GM18858 (cell line): ENCODE measurements around the gene MRPL34.

Experiments used
- ATAC-seq: cut with Tn5 transposase; IDR thresholded peaks from one replicate; pipeline ENCODE4 v1.9.1; 2021; ENCODE audit not compliant: unreplicated experiment

Gene MRPL34

DNA sequence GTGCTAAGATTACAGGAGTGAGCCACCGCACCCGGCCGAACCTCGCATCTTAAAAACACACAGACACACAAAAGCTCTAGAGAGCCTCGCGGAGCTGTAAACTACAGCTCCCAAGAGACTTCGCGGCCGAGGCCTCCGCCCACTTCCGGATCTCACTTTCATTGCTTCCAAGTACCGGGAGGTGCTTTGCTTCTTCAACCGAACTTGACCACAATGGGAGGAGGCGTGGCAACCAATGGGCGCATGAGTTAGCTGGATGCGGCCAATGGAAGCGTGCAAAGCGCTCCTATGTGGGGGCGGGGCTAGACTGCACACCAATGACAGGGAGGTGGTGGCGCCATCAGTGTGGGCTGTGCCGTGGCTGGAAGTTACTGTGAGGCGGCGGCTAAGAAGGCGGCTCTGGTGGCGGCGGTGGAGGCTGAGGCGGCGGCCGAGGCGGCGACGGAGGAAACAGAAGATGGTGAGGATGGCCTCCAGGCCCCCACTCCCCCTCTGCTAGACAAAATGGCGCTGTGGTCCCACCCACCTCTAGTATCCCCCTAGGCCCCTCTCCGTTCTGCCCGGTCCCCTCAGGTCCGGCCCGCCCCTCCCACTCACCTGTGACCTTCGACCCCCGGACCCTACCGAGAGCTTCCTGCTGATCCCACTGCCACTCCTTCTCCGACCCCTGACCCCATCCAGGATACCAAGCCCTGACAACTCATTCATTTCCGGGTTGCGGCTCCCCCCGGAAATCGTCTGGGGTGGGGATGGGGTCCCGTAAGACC is 3.7 kb downstream of the MRPL34 start, which contains the start of gene DDA1:
Gene DDA1, plus strand, starts transcription at position 366 of the 767 bp plus-strand sequence. Its CDS starts 92 bp downstream, at position 458.
- peak; percentile 37 for ATAC-seq

GRCh38 chr19:17309965-17310461 is 4.3 kb downstream of the MRPL34 start:
- no peak for ATAC-seq

GRCh38 chr19:17311455-17312188 is 6.0 kb downstream of the MRPL34 start:
- ATAC-seq, result no peak

GRCh38 chr19:17312189-17313113 is 6.8 kb downstream of the MRPL34 start:
- no peak for ATAC-seq

DNA sequence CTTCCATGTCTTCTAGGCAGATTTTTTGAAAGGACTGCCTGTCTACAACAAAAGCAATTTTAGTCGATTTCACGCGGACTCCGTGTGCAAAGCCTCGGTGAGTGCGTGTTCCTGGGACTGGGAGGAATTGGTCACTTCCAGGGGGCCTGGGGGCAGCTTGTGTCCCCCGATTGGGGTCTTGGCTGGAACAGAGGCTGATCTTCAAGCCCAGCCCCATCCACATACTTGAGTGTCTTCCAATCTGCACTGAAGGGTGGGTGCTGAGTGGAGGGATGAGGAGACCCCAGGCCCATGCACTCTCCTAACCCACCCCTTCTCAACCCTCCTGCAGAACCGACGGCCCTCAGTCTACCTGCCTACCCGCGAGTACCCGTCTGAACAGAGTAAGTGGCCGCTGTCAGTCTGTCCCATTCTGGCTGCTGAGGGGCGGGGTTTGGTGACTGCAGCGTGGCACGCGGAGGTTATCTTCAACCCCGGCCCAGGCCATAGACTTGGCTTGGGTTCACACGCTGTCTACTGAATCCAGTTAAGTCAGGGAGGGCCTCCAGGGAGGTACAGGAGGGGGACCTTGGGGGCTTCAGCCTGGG is 8.4 kb downstream of the MRPL34 start:
- no peak for ATAC-seq

GRCh38 chr19:17318966-17319365 is 13.3 kb downstream of the MRPL34 start:
- no peak for ATAC-seq

GRCh38 chr19:17319473-17320238 is 14.0 kb downstream of the MRPL34 start:
- ATAC-seq, result no peak

GRCh38 chr19:17320435-17320834 is 14.8 kb downstream of the MRPL34 start:
- ATAC-seq, result no peak

DNA sequence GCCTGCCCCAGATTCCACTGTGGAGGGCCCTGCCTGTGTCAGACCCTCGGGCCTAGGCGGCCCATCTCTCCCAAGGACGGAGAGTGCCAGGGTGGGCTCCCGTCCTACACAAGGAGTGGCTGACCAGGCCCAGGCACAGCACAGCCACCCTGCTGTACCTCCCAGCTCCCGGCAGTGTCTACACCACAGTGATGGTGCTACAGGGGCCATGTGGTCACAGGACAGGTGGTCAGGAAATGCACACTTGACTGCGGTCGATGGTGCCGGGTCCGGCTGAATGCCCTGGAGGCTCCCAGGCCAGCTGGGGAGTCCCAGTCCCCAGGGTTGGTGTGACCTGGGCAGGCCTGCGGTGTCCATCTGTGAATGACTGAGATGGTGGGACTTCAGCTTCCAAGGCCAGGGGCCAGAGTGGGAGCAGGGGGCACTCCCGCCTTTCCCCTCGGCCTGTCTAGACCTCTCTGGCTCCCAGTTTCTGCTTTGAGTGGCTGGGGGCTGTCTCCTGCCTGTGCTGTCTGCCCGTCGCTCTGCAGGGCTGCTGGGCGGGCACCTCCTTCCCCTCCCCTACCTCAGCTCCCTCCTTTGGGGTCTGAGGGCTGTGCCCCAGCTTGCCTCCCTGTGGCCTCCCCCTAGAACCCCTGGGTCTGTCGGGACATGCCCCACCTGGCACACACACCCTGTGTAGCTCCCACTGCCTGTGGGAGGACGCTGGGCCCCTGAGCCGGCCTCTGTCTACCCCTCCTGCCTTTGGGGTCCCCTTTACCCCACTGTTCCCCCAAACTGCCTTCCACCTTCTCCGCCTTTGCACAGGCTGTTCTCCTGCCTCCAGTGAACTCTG is 16.2 kb downstream of the MRPL34 start:
- no peak for ATAC-seq

- ATAC-seq, result no peak
Observed at GRCh38 chr19:17322854-17323253, 17.2 kb downstream of the MRPL34 start.

GRCh38 chr19:17323300-17323963 is 17.8 kb downstream of the MRPL34 start:
- no peak for ATAC-seq

GRCh38 chr19:17323964-17324332 is 18.3 kb downstream of the MRPL34 start:
- no peak for ATAC-seq

GRCh38 chr19:17324357-17325114 is 18.9 kb downstream of the MRPL34 start:
- no peak for ATAC-seq

- ATAC-seq, result no peak
Observed at GRCh38 chr19:17325133-17325532, 19.5 kb downstream of the MRPL34 start.

DNA sequence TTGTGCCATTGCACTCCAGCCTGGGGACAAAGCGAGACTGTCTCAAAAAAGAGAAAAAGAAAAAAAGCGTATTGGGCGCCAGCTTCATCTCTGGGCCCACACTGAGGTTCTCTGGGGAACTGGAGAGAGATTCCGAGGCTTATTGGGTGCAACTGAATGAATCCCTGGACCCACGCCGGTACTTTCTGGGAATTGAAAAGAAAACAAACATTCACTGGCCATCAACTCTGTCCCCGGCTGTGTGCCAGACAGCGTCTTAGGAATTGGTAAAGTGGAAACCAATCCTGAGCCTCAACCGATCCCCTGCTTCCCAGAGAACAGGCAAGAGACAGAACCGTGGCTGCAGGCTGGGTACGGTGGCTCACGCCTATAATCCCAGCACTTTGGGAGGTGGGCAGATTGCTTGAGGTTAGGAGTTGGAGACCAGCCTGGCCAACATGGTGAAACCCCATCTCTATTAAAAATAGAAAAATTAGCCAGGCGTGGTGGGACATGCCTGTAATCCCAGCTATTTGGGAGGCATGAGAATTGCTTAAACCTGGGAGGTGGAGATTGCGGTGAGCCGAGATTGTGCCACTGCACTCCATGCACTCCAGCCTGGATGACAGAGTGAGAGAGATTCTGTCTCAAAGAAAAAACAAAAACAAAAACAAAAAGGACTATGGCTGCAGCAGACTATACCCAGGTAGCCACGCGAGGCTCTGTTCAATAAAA is 20.4 kb downstream of the MRPL34 start:
- ATAC-seq, result no peak

DNA sequence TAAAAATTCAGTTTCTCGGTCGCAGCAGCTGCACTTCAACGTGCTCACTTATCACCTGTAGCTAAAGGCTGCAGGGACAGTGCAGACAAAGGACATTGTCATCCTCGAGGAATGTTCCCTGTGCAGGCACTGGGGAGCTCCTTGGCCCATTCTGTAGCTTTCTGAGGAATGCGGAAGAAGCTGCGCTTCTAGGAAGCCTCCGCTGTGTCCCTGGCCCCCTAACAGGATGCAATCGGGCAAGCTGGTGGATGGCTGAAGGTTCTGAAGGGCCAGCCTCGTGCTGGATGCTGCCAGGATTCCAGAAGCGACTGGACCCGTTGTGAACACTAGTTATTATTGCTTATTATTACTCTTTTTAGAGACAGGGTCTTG is 20.9 kb downstream of the MRPL34 start:
- ATAC-seq, result no peak

DNA sequence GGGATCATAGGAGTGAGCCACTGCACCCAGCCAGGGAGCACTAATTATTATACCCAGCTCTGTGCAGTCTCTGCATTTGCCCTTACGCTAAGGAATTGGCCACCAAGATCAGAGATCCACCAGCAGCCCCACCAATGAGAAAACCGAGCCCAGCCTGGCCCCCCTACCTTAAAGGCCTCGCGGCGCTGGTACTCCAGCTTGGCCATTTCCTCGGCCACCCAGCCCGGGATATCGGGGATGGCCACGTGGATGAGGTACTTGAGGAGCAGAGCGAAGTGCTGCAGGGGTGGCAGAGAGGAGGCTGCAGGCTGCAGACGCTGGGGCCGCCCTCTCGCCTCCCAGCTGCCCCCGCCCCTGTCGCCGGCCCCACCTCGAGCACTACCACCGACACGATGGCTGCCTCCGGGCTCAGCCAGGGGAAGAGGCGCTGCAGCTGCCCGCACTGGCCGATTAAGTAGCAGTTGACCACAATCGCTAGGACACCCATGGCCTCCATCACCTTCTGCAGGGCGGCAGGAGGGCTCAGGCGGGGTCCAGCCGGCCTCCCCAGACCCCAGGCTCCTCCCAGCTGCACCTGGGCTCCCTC is 21.5 kb downstream of the MRPL34 start:
- ATAC-seq, result no peak
